ENCODE measurements around the gene SYNGAP1. TPM values are rescaled to one million over a fixed set of nuclear protein-coding genes. Genes with fewer than 3 reads are reported as not detected.

SYNGAP1 gene
- total RNA-seq, 1 donor = 6.9 TPM

DNA sequence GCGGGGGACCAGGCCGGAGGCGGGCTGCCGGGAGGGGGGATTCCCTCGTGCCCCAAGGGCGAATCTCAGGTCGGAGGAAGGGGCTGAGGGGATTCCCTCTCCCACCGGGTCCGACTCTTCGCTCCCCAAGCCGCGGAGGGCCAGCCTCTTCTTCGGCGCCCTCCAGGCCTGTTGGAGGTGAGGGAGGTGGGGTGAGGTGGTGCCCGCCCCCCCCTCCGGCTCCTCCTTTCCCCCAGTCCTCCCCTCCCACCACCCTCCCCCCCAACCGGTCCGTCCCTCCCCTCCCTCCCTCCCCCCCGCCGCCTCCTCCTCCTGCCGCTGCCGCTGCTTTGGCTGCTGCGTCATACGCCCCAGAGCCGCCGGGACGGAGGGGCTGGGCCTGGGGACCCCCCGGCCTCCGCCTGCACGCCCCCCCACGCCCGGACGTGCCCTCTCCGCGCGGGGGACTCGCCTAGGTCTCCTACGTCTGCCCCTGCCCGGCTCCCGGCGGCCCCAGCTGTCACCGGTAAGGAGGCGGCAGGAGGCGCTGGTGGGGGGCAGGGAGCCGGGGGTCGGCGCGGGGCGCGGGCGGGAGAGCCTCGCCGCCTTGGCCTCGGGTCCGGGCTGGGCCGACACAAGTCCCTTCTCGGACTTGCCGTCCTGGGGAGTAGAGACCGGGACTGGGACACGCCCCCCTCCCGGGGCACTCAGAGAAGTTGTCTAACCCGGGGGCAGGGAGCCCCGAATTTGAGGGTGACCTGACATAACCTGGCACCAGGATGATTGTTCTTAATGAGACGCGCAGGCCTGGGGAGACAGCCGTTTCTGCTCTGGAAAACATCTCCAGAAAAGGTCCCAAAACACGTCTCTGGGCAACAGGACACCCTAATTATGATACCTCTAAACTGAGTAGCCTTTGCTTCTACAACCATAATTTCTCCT, 8.9 kb upstream of the SYNGAP1 start, which contains the start of gene PHF1:
PHF1 (plus strand) TSS at position 304 of the 921 bp plus-strand sequence. CDS start 1,250 bp downstream, outside the sequence.
- Histone ChIP-seq H3K4me1 (ENCODE audit: insufficient read depth, low read length) (peaks cover 21% of the 10 kb centered on the region), H4K20me1 (ENCODE audit: insufficient read depth, low read length) (peaks cover 23% of the 10 kb centered on the region), H2AFZ (ENCODE audit: low read length) (peak within 1 kb of the TSS; percentile 98), H3K27me3 (ENCODE audit: insufficient read depth, low read length) (no peaks in the 10 kb centered on the region), H3K27ac (ENCODE audit: low read depth, low read length) (peak within 1 kb of the TSS; percentile 82), H3K4me2 (ENCODE audit: insufficient read depth, low read length) (peak within 1 kb of the TSS; percentile 98), H3K79me2 (ENCODE audit: insufficient read depth, low read length) (peaks cover 50% of the 10 kb centered on the region), H3K36me3 (ENCODE audit: insufficient read depth, low read length) (peaks cover 53% of the 10 kb centered on the region), H3K9me3 (ENCODE audit: low read depth, low read length) (no peaks in the 10 kb centered on the region), H3K4me3 (ENCODE audit: insufficient read depth, low read length) (peak within 1 kb of the TSS; percentile 91)
- TF ChIP-seq CTCF (IDR thresholded peaks at IDR 0.05; ENCODE audit: extremely low read depth, low read depth, low read length) = no peak
- DNase-seq (ENCODE audit: insufficient read length, low spot score, missing footprints) = peak; percentile 98

DNA sequence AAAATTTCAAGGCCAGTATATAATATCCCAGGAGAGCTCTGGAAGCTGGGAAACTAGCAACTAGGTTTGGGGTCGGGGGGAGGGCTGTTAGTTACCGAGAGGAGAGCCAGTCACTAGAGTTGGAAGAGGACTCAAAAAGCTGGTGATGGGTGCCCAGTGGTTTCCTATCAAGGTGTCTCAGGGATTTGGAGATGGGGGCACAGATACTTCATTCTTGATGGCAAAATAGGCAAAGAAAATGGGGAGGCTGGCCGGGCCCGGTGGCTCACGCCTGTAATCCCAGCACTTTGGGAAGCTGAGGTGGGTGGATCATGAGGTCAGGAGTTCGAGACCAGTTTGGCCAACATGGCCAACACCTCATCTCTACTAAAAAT, 8.2 kb upstream of the SYNGAP1 start:
- peak overlapping the region; percentile 80 for H3K27ac ChIP-seq (ENCODE audit: low read depth, low read length)
- TF ChIP-seq CTCF (IDR thresholded peaks at IDR 0.05; ENCODE audit: extremely low read depth, low read depth, low read length) = no peak
- peaks cover 56% of the 10 kb centered on the region for H3K79me2 ChIP-seq (ENCODE audit: insufficient read depth, low read length)

DNA sequence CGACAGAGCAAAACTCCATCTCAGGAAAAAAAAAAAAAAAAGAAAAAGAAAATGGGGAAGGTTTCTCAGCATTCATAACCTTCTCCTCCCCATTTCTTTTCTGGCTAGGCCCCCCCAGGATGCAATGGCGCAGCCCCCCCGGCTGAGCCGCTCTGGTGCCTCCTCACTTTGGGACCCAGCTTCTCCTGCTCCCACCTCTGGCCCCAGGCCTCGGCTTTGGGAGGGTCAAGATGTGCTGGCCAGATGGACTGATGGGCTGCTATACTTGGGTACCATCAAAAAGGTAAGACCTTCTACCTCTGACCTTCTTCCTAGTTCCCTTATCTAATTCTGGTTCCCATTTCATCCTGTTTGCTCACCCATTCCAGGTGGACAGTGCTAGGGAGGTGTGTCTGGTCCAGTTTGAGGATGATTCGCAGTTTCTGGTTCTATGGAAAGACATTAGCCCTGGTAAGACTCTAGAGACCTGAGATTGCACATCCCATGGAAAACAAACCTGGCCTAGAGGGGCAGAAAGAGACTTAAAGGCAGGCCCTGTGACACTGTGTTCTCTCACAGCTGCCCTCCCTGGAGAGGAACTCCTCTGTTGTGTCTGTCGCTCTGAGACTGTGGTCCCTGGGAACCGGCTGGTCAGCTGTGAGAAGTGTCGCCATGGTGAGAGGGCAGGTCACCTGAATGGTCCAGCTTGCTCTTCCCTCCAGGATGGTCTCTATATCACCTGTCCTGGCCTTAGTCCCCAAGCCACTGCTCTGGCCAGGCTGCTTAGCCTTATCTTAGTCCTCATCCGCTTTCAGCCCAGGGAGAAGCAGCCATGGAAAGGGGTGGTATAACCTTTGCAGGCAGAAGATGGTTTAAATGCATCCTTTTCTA, 7.5 kb upstream of the SYNGAP1 start:
- DNase-seq (ENCODE audit: insufficient read length, low spot score, missing footprints) = peak; percentile 17
- Histone ChIP-seq H3K27me3 (ENCODE audit: insufficient read depth, low read length) (no peaks in the 10 kb centered on the region), H3K79me2 (ENCODE audit: insufficient read depth, low read length) (peaks cover 61% of the 10 kb centered on the region), H3K9me3 (ENCODE audit: low read depth, low read length) (no peaks in the 10 kb centered on the region), H4K20me1 (ENCODE audit: insufficient read depth, low read length) (peaks cover 27% of the 10 kb centered on the region), H3K27ac (ENCODE audit: low read depth, low read length) (peak overlapping the region; percentile 8), H3K4me3 (ENCODE audit: insufficient read depth, low read length) (no peak overlapping the region), H3K36me3 (ENCODE audit: insufficient read depth, low read length) (peaks cover 50% of the 10 kb centered on the region), H2AFZ (ENCODE audit: low read length) (no peak overlapping the region), H3K4me2 (ENCODE audit: insufficient read depth, low read length) (peak overlapping the region; percentile 95), H3K4me1 (ENCODE audit: insufficient read depth, low read length) (peaks cover 34% of the 10 kb centered on the region)
- no peak for TF ChIP-seq CTCF (IDR thresholded peaks at IDR 0.05; ENCODE audit: extremely low read depth, low read depth, low read length)

More for the DNA sequence above, 8.2 kb upstream of the SYNGAP1 start:
- peak; percentile 25 for DNase-seq (ENCODE audit: insufficient read length, low spot score, missing footprints)
- Histone ChIP-seq H2AFZ (ENCODE audit: low read length) (no peak overlapping the region), H3K4me1 (ENCODE audit: insufficient read depth, low read length) (peaks cover 28% of the 10 kb centered on the region), H3K4me3 (ENCODE audit: insufficient read depth, low read length) (peak overlapping the region; percentile 85), H3K9me3 (ENCODE audit: low read depth, low read length) (no peaks in the 10 kb centered on the region), H4K20me1 (ENCODE audit: insufficient read depth, low read length) (peaks cover 27% of the 10 kb centered on the region), H3K4me2 (ENCODE audit: insufficient read depth, low read length) (peak overlapping the region; percentile 95), H3K36me3 (ENCODE audit: insufficient read depth, low read length) (peaks cover 57% of the 10 kb centered on the region), H3K27me3 (ENCODE audit: insufficient read depth, low read length) (no peaks in the 10 kb centered on the region)

Measured in osteoblast (primary cell).